ENCODE data around the gene IL11. TPM values are rescaled to one million over a fixed set of nuclear protein-coding genes. Genes with fewer than 3 reads are reported as not detected.

IL11 gene
- total RNA-seq, 2 experiments from 2014 or later = not detected

DNA sequence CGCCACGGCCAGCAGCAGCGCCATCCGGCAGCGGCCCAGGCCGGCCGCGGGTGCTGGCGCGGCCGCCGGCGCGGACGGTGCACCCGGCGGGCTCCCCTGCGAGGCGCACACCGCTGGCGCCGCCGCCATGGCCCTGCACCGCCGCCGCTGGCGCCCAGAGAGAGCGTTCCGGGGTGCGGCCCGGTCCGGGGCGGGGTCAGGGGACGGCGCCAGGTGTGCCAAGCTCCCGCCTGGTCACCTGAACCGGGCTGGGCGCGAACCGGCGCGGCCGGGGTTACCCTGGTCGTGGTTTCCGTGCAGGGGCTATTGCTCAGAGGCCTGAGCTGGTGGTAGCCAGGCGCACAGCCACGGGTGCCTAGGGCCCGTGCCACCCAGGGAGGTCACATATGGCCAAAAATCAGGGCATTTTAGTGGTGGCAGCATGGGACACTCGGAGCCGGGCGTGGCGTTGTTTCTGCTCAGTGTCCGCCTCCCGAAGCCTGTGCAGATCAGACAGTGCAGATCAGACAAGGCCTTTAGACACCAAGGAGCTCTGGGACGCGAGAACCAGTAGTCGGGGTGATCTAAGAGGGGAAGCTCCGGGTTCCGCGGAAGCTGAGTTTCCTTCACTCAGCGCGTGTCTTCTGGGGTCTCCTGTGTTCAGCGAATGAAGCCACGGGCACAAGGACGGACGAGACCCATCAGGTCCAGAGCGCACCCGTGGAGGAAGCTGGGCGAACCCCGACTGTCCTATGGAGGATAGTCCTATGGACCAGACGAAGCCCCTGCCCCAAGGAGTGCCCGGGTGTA lies 14.1 kb upstream of the IL11 start, which contains the start of gene TMEM238:
TMEM238 (minus strand) TSS at position 162 of the 789 bp plus-strand sequence; CDS start at position 129, 33 bp downstream.
- Mint-ChIP-seq H3K36me3 (peaks cover 54% of the 10 kb centered on the region), H3K27me3 (peaks cover 7% of the 10 kb centered on the region), H3K9me3 (peaks cover 2% of the 10 kb centered on the region), H3K4me1 (peaks cover 39% of the 10 kb centered on the region), H3K4me3 (peak within 1 kb of the TSS; percentile 100), H3K27ac (peak within 1 kb of the TSS; percentile 100)
- DNase-seq = peak; percentile 69

DNA sequence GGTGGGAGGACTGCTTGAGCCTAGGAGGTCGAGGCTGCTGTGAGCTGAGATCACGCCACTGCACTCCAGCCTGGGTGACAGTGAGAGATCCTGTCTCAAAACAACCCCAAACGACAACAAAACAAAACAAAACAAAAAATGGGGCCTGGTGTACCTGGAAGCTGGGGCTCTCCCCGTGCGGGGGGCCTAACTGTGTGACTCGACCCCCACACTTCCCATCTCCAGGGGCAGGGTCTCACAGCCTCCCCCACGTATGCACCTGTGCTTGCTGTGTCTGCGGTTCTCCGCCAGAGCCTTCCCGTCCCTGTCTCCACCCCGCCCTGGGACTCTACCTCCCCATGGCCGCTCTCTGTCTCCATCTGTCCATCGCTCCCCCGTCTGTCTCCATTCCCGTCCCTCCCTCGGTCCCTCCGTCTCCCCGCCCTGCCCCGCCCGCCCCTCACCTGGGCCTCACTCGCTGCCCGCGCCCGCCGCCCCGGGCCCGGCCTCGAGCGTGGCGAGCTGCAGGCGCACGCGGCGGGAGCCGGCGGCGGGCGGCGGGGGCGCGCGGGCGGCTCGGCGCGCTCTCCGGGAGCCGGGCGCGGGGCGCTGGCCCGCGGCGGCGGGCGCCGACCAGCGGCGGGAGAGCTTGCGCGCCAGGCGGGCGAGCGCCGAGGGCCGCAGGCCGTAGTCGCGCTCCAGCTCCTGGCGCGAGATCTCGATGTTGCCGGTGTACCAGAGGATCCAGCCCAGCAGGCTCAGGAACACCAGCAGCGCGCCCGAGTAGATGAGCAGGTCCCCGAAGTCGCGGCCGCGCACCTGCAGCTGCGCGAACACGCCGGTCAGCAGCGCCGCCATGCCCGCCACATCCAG lies 13.2 kb upstream of the IL11 start:
- peaks cover 7% of the 10 kb centered on the region for H3K27me3 Mint-ChIP-seq

DNA sequence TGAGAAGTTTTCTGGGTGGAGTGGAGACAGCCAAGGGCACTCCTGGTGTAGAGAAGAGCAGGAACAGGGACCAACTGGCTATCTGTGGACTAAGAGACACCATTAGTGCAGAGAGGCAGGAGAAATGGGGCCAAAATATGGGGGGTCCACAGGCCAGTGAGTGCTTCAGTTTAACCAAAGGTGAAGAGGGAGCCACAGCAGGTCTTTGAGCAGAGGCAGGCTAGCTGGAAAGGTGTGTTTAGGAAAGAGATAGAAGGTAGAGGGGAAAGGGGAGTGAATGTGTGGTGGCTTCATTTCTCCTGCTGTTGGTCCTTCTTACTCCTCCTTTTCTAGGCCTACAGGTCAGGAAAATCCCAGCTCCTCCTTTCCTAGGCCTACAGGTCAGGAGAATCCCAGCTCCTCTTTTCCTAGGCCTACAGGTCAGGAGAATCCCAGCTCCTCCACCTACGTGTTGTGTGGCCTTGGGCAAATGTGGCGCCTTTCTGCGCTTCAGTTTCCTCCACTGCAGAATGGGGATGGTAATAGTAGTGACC lies 12.3 kb upstream of the IL11 start:
- no peak for DNase-seq
- H3K9me3 Mint-ChIP-seq = peaks cover 2% of the 10 kb centered on the region
- H3K4me1 Mint-ChIP-seq = peaks cover 26% of the 10 kb centered on the region
- peak overlapping the region; percentile 94 for H3K4me3 Mint-ChIP-seq
- peaks cover 7% of the 10 kb centered on the region for H3K27me3 Mint-ChIP-seq
- peaks cover 39% of the 10 kb centered on the region for H3K36me3 Mint-ChIP-seq
- peak overlapping the region; percentile 95 for H3K27ac Mint-ChIP-seq

More for the DNA sequence above, 13.2 kb upstream of the IL11 start:
- peaks cover 2% of the 10 kb centered on the region for H3K9me3 Mint-ChIP-seq
- H3K27ac Mint-ChIP-seq = peak overlapping the region; percentile 95
- peaks cover 48% of the 10 kb centered on the region for H3K36me3 Mint-ChIP-seq
- peak overlapping the region; percentile 94 for H3K4me3 Mint-ChIP-seq
- H3K4me1 Mint-ChIP-seq = peaks cover 34% of the 10 kb centered on the region
- peak; percentile 73 for DNase-seq

DNA sequence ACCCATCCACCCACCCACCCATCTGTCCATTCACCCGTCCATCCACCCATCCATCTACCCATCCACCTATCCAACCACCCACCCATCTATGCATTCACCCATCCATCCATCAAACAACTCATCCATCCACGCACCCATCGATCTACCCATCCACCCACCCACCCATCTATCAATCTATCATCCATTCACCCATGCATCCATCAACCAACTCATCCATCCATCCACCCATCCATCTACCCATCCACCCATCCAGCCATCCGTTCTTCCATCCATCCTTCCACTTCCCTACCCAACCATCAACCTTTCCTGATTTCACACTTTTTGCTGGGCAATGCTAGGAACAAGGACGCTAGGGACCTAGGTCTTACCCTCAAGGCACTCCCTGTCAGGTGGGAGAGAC lies 11.8 kb upstream of the IL11 start:
- DNase-seq = no peak
- Mint-ChIP-seq H3K36me3 (peaks cover 33% of the 10 kb centered on the region), H3K4me3 (peak overlapping the region; percentile 94), H3K4me1 (peaks cover 26% of the 10 kb centered on the region), H3K27ac (peak overlapping the region; percentile 20), H3K9me3 (peaks cover 2% of the 10 kb centered on the region), H3K27me3 (peaks cover 7% of the 10 kb centered on the region)

DNA sequence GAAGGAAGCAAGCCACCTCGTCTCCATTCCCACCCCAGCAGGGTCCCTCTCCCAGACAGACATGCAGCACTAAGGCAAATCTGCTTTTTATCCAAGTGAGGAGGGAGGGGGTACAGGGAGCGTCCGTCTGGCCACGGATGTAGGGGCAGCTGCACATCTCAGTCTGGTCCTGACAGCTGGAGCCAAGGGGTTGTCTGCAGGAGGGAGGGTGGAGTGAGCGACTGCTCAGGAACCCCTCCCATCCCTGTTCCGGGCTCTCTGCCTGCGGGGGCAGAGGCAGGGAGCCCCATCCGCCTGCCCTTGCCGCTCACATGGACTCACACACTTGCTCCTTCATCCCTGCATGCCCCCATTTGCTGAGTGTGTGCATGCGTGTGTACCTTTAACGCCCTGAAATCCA lies 8.9 kb upstream of the IL11 start:
- Mint-ChIP-seq H3K36me3 (peaks cover 19% of the 10 kb centered on the region), H3K27me3 (peaks cover 20% of the 10 kb centered on the region), H3K4me3 (no peak overlapping the region), H3K27ac (no peak overlapping the region), H3K9me3 (peaks cover 2% of the 10 kb centered on the region), H3K4me1 (peaks cover 14% of the 10 kb centered on the region)
- DNase-seq = no peak

DNA sequence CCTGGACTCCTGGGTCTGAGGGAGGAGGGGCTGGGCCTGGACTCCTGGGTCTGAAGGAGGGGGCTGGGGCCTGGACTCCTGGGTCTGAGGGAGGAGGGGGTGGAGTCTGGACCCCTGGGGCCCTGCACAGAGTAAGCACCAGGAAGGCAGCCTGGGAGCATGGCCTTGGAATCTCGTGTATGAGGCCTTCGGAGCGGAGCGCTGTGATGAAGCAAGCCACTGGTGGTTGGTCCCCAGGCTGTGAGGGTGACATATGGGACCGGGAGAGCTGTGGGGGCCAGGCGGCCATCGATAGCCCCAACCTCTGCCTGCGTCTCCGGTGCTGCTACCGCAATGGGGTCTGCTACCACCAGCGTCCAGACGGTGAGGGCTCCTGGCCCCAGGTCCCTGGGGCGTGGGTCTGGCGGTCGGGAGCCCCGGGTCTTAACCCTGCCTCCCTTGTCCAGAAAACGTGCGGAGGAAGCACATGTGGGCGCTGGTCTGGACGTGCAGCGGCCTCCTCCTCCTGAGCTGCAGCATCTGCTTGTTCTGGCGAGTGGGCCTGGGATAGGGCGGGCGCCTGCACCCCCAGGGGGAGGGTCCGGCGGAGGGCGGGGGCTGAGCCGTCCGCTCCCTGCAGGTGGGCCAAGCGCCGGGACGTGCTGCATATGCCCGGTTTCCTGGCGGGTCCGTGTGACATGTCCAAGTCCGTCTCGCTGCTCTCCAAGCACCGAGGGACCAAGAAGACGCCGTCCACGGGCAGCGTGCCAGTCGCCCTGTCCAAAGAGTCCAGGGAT lies 7.3 kb upstream of the IL11 start:
- peaks cover 14% of the 10 kb centered on the region for H3K36me3 Mint-ChIP-seq
- H3K4me3 Mint-ChIP-seq = no peak overlapping the region
- H3K9me3 Mint-ChIP-seq = peaks cover 2% of the 10 kb centered on the region
- H3K27ac Mint-ChIP-seq = no peak overlapping the region
- H3K27me3 Mint-ChIP-seq = peaks cover 32% of the 10 kb centered on the region
- H3K4me1 Mint-ChIP-seq = peaks cover 11% of the 10 kb centered on the region
- no peak for DNase-seq

DNA sequence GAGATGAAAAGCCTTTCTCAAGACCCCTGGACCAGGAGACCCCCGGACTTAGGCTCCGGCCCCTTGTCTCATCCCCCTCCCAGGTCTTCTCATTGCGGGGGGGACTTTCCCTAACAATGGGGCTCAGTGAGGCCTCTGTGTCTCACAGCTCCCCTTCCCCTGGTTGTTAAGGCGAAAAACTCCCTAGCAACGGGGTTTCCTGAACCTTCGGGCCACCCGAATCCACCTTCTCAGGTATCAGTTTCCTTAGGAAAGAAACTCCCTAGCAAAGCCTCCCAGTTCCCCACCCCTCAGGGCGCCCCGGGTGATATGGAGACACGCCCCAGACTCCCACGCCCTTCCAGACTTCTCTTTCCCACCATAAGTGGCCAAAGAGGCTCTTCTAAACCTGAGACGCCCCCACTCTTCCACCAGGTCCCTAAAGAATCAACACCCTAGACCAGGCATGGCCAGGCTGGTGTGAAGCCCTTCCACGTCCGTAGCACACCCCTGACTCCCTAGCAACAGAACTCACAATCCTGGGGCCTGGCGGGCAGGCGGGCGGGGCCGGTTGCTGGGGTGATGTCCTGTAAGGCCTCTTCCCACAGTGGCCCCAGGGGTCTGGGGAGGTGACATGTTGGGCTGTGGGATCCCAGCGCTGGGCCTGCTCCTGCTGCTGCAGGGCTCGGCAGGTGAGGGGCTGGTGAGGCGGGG lies 6.1 kb upstream of the IL11 start, which contains the start of gene TMEM190:
TMEM190 (plus strand) TSS at position 586 of the 693 bp plus-strand sequence; CDS start at position 614, 28 bp downstream.
- Mint-ChIP-seq H3K27ac (no peak within 1 kb of the TSS), H3K27me3 (peaks cover 44% of the 10 kb centered on the region), H3K4me1 (peaks cover 10% of the 10 kb centered on the region), H3K4me3 (no peak within 1 kb of the TSS), H3K9me3 (no peaks in the 10 kb centered on the region), H3K36me3 (peaks cover 2% of the 10 kb centered on the region)
- DNase-seq = no peak

DNA sequence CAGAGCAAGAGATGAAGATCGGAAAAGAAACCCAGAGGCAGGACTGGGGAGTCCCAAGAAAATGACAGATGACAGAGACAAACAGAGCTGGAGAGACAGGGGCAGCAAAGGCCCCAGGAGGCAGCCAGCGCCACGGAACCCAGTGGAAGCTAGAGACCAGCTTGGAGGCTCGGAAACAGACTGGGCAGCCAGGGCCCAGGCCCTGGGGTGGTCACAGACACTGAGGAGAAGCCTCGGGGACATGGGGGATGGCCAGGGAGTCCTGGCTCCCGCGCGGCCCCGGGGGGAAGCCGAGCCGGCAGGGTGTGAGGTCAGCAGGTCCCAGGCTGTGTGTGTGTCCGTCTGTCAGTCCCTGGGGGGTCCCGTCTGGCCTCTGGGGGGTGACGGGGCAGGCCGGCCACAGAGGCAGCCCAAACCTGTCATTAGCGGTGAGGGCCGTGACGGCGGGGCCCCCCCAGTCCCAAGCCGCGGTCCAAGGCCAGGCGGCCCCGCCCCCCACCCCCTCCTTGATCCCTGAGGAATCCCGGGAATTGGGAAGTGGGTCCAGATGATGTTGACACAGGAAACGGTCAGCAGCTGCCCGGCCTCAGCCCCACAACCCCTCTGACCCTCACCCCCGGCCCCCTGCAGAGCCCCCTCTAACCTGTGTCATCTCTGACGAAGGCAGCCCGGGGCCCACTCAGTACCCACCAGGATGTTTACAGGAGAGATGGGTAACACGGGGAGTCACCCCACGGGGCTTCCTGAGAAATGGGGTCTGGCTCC lies 3.9 kb upstream of the IL11 start:
- no peak overlapping the region for H3K27ac Mint-ChIP-seq

DNA sequence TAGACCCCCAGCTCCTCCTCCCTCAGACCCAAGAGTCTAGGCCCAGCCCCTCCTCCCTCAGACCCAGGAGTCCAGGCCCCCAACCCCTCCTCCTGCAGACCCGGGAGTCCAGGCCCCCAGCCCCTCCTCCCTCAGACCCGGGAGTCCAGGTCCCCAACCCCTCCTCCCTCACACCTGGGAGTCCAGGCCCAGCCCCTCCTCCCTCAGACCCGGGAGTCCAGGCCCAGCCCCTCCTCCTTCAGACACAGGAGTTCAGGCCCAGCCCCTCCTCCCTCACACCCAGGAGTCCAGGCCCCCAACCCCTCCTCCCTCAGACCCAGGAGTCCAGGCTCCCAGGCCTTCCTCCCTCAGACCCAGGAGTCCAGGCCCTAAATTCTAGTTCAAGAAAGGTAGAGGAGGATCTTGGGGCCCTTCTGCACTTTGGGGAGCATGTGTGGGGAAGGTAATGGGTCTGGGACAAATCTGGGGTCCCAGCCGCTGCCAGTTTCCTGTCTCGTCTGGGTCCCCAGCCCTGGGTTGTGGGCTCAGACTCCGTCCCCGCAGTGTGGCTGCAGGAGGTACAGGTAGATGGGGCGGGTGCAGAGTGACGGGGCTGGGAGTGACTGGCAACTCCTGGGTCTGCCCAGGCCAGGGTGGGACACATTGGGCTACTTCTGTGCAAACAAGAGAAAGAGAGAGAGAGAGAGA lies 3.2 kb upstream of the IL11 start:
- peaks cover 13% of the 10 kb centered on the region for H3K4me1 Mint-ChIP-seq
- no peak overlapping the region for H3K4me3 Mint-ChIP-seq
- H3K27ac Mint-ChIP-seq = no peak overlapping the region
- H3K36me3 Mint-ChIP-seq = no peaks in the 10 kb centered on the region
- no peak for DNase-seq
- H3K27me3 Mint-ChIP-seq = peaks cover 67% of the 10 kb centered on the region
- no peaks in the 10 kb centered on the region for H3K9me3 Mint-ChIP-seq

More for the DNA sequence above, 3.9 kb upstream of the IL11 start:
- Mint-ChIP-seq H3K4me3 (no peak overlapping the region), H3K36me3 (no peaks in the 10 kb centered on the region), H3K27me3 (peaks cover 61% of the 10 kb centered on the region), H3K9me3 (no peaks in the 10 kb centered on the region), H3K4me1 (peaks cover 13% of the 10 kb centered on the region)
- no peak for DNase-seq

DNA sequence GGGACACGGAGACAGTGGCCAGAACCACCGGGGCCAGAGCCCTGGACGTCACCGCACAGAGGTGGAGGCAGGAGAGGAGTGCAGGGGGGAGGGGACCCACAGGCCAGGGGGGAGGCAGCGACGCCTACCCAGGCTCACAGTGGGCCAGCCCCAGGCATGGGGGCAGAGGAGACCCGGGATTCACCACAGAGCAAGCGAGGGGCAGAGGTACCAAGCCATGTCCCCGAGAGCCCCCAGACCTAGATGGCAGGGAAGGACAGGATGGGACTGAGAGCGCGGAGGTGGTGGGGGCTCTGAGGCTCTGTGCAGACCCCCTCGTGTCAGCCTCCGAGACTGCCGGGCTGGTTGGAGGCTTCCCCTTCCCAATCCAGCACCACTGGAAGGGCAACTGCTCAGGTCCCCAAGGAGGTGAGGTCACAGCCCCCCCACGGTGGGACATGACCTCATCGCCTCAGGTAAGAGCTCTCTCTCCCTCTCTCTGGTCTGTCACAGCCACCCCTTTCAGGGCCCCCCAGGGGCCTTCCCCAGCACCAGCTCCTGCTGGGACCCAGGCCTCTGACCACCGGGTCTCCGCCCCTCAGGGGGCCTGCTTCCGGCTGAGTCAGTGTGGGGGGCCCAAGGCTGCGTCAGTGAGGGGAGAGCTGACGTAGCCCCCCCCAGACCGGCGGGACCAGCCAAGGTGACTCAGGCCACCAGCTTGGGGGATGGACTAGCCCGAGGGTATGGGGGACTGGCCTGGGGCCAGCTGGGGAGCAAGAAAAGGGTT lies 2.2 kb upstream of the IL11 start:
- no peak overlapping the region for H3K4me3 Mint-ChIP-seq
- H3K27ac Mint-ChIP-seq = no peak overlapping the region
- no peaks in the 10 kb centered on the region for H3K36me3 Mint-ChIP-seq
- no peaks in the 10 kb centered on the region for H3K9me3 Mint-ChIP-seq
- peaks cover 13% of the 10 kb centered on the region for H3K4me1 Mint-ChIP-seq
- H3K27me3 Mint-ChIP-seq = peaks cover 76% of the 10 kb centered on the region
- peak; percentile 66 for DNase-seq

DNA sequence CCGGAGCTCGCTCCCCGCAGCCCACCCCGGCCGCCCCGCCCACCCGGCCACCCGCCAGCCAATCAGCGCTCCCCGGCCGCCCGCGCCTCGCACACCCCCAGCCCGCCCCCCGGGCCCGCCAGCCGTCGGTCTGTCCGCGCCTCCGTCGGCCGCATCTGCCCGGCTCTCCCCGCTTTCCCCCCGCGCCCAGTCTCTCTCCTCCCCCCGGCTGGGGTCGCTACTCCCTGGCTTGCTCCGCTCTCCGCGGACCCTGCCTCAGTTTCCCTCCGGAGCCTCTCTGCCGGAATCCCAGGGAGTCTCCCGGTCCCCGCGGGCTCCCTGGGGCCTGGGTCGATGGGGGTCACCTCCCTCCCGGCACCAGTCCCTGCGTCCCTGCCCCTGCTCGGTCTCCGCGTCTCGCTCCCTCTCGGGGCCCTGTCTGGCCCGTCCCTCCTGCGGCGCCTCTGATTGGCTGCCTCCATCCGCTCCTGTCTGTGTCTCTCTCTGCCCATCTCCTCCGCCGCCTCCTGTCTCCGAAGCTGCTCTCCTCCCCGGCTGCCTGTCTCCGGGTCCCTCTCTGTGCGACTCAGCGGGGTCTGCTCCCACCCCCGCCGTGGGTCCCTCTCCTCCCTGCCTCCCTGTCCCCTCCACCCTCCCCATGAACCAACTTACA lies 484 bp downstream of the IL11 start:
- DNase-seq = peak; percentile 51
- no peaks in the 10 kb centered on the region for H3K36me3 Mint-ChIP-seq
- H3K27ac Mint-ChIP-seq = no peak overlapping the region
- H3K4me1 Mint-ChIP-seq = peaks cover 13% of the 10 kb centered on the region
- H3K9me3 Mint-ChIP-seq = no peaks in the 10 kb centered on the region
- peaks cover 65% of the 10 kb centered on the region for H3K27me3 Mint-ChIP-seq
- H3K4me3 Mint-ChIP-seq = peak overlapping the region; percentile 75

Measured in activated naive CD8-positive, alpha-beta T cell treated with anti-CD3 and anti-CD28 coated beads for 36 hours (primary cell).